ENCODE measurements around the gene LCK.

DNA sequence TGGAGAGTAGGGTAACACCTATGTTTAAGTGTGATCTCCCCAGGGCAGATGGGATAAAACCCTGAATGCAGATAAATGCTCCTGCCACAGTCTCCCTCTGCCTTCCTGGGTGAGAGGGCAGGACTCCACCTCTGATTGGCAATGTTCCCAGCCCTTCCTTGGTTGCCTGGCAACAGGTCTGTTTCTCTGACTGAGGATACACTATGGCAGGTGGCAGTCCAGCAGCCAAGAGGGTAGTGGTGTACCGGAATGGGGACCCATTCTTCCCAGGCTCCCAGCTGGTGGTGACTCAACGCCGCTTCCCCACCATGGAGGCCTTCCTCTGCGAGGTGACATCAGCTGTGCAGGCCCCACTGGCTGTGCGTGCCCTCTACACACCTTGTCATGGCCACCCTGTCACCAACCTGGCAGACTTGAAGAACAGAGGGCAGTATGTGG is 42.2 kb upstream of the LCK start, which contains the start of gene DCDC2B:
- TF ChIP-seq CTCF (IDR thresholded peaks at IDR 0.05) = no peak
- no peak for TF ChIP-seq POLR2A (IDR thresholded peaks at IDR 0.05)
